HEK293 (cell line): ENCODE results near the gene APBB2.

Source experiments
- CTCF ChIA-PET: fragments of 350-600 bp; formaldehyde crosslinking; extraction: SDS; loops from one replicate; lab custom pipeline; 2021; ENCODE audit warnings: antibody characterized with exemption; lab: Yijun Ruan, JAX
- POLR2A ChIA-PET: fragments of 300-600 bp; formaldehyde crosslinking; extraction: SDS; loops from one replicate; lab custom pipeline; 2020; ENCODE audit warnings: antibody characterized with exemption, inconsistent platforms; lab: Yijun Ruan, JAX
- H3K27ac ChIP-seq: fragments of 200-500 bp; sonication (Bioruptor generic); 2 replicates; pipeline ENCODE4 v1.5.1; 2014; ENCODE audit warnings: low read depth, low read length, control low read depth, inconsistent platforms; ENCODE audit errors: extremely low read depth
- H3K36me3 ChIP-seq, 2 experiments: fragments of 200-500 bp in 1 of 2; sonication (Bioruptor generic) in 1 of 2; 1 replicate in 1 of 2; 2 replicates in 1 of 2; pipeline ENCODE4 v1.5.1; 2014 to 2017; ENCODE audit warnings: inconsistent platforms in 2 of 2, low read length in 2 of 2; ENCODE audit not compliant: control insufficient read depth in 2 of 2, insufficient read depth in 1 of 2
- H3K4me1 ChIP-seq: fragments of 200-500 bp; sonication (Bioruptor generic); 2 replicates; pipeline ENCODE4 v1.5.1; 2014; ENCODE audit warnings: mild to moderate bottlenecking, low read length, inconsistent platforms; ENCODE audit not compliant: control insufficient read depth, insufficient read depth
- H3K4me3 ChIP-seq: 2 replicates; pipeline ENCODE4 v1.5.1; 2011; ENCODE audit warnings: low read depth, mild to moderate bottlenecking, control low read depth, low read length, moderate library complexity
- H3K9me3 ChIP-seq: fragments of 200-500 bp; sonication (Bioruptor generic); 2 replicates; pipeline ENCODE4 v1.5.1; 2014; ENCODE audit warnings: low read depth, low read length, inconsistent platforms; ENCODE audit not compliant: control insufficient read depth, insufficient read depth
- BCL11B ChIP-seq: fragments of 450-650 bp; formaldehyde crosslinking; IDR thresholded peaks from 2 replicates; pipeline ENCODE4 v1.5.1; 2016; ENCODE audit warnings: low read depth, missing biosample characterization, missing genetic modification characterization
- EGR2 ChIP-seq: fragments of 450-650 bp; formaldehyde crosslinking; IDR thresholded peaks from 2 replicates; pipeline ENCODE4 v1.5.1; 2016; ENCODE audit warnings: low read depth, missing biosample characterization, missing genetic modification characterization
- GLI4 ChIP-seq: fragments of 450-650 bp; formaldehyde crosslinking; IDR thresholded peaks from 2 replicates; pipeline ENCODE4 v1.5.1; 2016; ENCODE audit warnings: missing biosample characterization, missing genetic modification characterization
- TCF7L2 ChIP-seq: IDR thresholded peaks from 2 replicates; pipeline ENCODE4 v1.6.1; 2011; ENCODE audit warnings: low read depth, mild to moderate bottlenecking, inconsistent platforms, low read length, moderate library complexity, borderline replicate concordance
- TRIM28 ChIP-seq: IDR thresholded peaks from 2 replicates; pipeline ENCODE4 v1.6.1; 2011; ENCODE audit warnings: low read length, control low read depth, borderline replicate concordance
- WT1 ChIP-seq: fragments of 450-650 bp; formaldehyde crosslinking; IDR thresholded peaks from 2 replicates; pipeline ENCODE4 v1.5.1; 2016; ENCODE audit warnings: missing biosample characterization, missing genetic modification characterization
- ZBTB20 ChIP-seq: fragments of 450-650 bp; formaldehyde crosslinking; IDR thresholded peaks from 2 replicates; pipeline ENCODE4 v1.5.1; 2016; ENCODE audit warnings: missing biosample characterization, missing genetic modification characterization
- ZBTB6 ChIP-seq: fragments of 450-650 bp; formaldehyde crosslinking; IDR thresholded peaks from 2 replicates; pipeline ENCODE4 v1.5.1; 2017; ENCODE audit warnings: missing biosample characterization, missing genetic modification characterization
- ZNF19 ChIP-seq: fragments of 450-650 bp; formaldehyde crosslinking; IDR thresholded peaks from 2 replicates; pipeline ENCODE4; 2016; ENCODE audit warnings: missing biosample characterization, missing genetic modification characterization, low read depth
- ZNF302 ChIP-seq: fragments of 450-650 bp; formaldehyde crosslinking; IDR thresholded peaks from 2 replicates; pipeline ENCODE4 v1.5.1; 2016; ENCODE audit warnings: missing biosample characterization, missing genetic modification characterization, low read depth
- ZNF354C ChIP-seq: fragments of 450-650 bp; formaldehyde crosslinking; IDR thresholded peaks from 2 replicates; pipeline ENCODE4 v1.5.1; 2016; ENCODE audit warnings: missing biosample characterization, missing genetic modification characterization, low read depth, borderline replicate concordance
- ZNF521 ChIP-seq: fragments of 450-650 bp; formaldehyde crosslinking; IDR thresholded peaks from 2 replicates; pipeline ENCODE4 v1.5.1; 2017; ENCODE audit warnings: missing biosample characterization, mild to moderate bottlenecking, missing genetic modification characterization
- ZNF530 ChIP-seq: fragments of 450-650 bp; formaldehyde crosslinking; IDR thresholded peaks from 2 replicates; pipeline ENCODE4 v1.5.1; 2016; ENCODE audit warnings: low read depth, missing biosample characterization, missing genetic modification characterization
- ZNF560 ChIP-seq: fragments of 450-650 bp; formaldehyde crosslinking; IDR thresholded peaks from 2 replicates; pipeline ENCODE4 v1.5.1; 2017; ENCODE audit warnings: missing biosample characterization, missing genetic modification characterization, borderline replicate concordance
- ZNF571 ChIP-seq: fragments of 450-650 bp; formaldehyde crosslinking; IDR thresholded peaks from 2 replicates; pipeline ENCODE4 v1.5.0; 2017; ENCODE audit warnings: missing biosample characterization, missing genetic modification characterization
- ZNF704 ChIP-seq: fragments of 450-650 bp; formaldehyde crosslinking; IDR thresholded peaks from 2 replicates; pipeline ENCODE4 v1.5.1; 2016; ENCODE audit warnings: missing biosample characterization, missing genetic modification characterization
- ZSCAN23 ChIP-seq: fragments of 450-650 bp; formaldehyde crosslinking; IDR thresholded peaks from 2 replicates; pipeline ENCODE4 v1.5.1; 2016; ENCODE audit warnings: missing biosample characterization, missing genetic modification characterization
- ZSCAN30 ChIP-seq: fragments of 450-650 bp; IDR thresholded peaks from 2 replicates; pipeline ENCODE4 v1.5.1; 2018; ENCODE audit warnings: missing biosample characterization, mild to moderate bottlenecking, missing genetic modification characterization, moderate library complexity
- TF ChIP-seq, protein P1 (sequence below): fragments of 450-650 bp; formaldehyde crosslinking; IDR thresholded peaks from 2 replicates; pipeline ENCODE4 v1.5.1; 2017; ENCODE audit warnings: missing biosample characterization, missing genetic modification characterization
- TF ChIP-seq, protein P2 (sequence below): fragments of 450-650 bp; formaldehyde crosslinking; IDR thresholded peaks from 2 replicates; pipeline ENCODE4 v1.5.1; 2016; ENCODE audit warnings: missing biosample characterization, missing genetic modification characterization
- TF ChIP-seq, protein P3 (sequence below): fragments of 450-650 bp; formaldehyde crosslinking; IDR thresholded peaks from 2 replicates; pipeline ENCODE4 v1.5.1; 2016; ENCODE audit warnings: missing biosample characterization, missing genetic modification characterization

The APBB2 gene

GRCh38 chr4:40881096-40881495, 333.2 kb downstream of the APBB2 start:
- CTCF ChIA-PET, result interaction anchor here (0.5 kb wide), 1 partner anchor 34 kb away, joined by 3 read pairs; no protein-coding TSS in a partner anchor
- H3K4me1 ChIP-seq, result no peaks in the 10 kb centered on the region
- TF ChIP-seq TCF7L2, result no peak
- TF ChIP-seq TRIM28, result no peak
- TF ChIP-seq ZBTB6 (tag by site-specific recombination), result no peak
- no peak for TF ChIP-seq WT1 (tag by site-specific recombination)
- TF ChIP-seq GLI4, result no peak
- TF ChIP-seq, protein P1, sequence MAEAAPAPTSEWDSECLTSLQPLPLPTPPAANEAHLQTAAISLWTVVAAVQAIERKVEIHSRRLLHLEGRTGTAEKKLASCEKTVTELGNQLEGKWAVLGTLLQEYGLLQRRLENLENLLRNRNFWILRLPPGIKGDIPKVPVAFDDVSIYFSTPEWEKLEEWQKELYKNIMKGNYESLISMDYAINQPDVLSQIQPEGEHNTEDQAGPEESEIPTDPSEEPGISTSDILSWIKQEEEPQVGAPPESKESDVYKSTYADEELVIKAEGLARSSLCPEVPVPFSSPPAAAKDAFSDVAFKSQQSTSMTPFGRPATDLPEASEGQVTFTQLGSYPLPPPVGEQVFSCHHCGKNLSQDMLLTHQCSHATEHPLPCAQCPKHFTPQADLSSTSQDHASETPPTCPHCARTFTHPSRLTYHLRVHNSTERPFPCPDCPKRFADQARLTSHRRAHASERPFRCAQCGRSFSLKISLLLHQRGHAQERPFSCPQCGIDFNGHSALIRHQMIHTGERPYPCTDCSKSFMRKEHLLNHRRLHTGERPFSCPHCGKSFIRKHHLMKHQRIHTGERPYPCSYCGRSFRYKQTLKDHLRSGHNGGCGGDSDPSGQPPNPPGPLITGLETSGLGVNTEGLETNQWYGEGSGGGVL (tag by site-specific recombination), result no peak
- TF ChIP-seq EGR2, result no peak
- H3K9me3 ChIP-seq, result no peaks in the 10 kb centered on the region
- no peak overlapping the region for H3K27ac ChIP-seq
- POLR2A ChIA-PET, result no interaction called here
- H3K4me3 ChIP-seq, result no peak overlapping the region
- no peaks in the 10 kb centered on the region for H3K36me3 ChIP-seq

DNA sequence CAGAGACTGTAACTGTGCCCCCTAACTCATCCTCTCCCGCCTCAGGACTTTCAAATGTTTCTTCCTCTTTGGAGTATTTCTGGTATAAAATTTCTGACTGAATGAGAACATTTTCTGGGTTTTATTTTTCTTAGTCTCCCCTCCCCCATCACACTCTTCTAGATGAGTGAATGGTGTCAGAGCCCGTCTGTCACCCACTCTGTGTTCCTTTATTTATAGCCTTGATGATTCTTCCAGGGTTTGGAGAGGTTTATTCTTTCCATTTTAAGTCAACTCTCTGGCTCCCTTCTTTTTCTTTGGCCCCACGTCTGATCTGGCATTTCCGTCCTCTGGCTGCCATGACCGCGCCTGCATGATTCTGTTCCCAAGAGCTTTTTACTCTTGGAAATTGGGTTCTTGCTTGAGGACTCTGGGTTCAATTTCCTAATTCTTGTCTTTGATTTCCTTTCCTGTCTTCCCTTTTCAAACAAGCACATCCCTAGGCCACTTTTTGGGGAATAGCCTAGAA, 335.7 kb downstream of the APBB2 start:
- H3K9me3 ChIP-seq, result no peaks in the 10 kb centered on the region
- no peak overlapping the region for H3K4me3 ChIP-seq
- no peak overlapping the region for H3K27ac ChIP-seq
- H3K4me1 ChIP-seq, result no peaks in the 10 kb centered on the region
- ChIA-PET CTCF (interaction anchor here (1.6 kb wide), 1 partner anchor 19 kb away, joined by 9 read pairs; no protein-coding TSS in a partner anchor), POLR2A (no interaction called here)
- no peak for TF ChIP-seq ZBTB6 (tag by site-specific recombination)
- TF ChIP-seq ZSCAN23 (tag by site-specific recombination), result no peak
- TF ChIP-seq, protein P2, sequence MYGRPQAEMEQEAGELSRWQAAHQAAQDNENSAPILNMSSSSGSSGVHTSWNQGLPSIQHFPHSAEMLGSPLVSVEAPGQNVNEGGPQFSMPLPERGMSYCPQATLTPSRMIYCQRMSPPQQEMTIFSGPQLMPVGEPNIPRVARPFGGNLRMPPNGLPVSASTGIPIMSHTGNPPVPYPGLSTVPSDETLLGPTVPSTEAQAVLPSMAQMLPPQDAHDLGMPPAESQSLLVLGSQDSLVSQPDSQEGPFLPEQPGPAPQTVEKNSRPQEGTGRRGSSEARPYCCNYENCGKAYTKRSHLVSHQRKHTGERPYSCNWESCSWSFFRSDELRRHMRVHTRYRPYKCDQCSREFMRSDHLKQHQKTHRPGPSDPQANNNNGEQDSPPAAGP (tag by site-specific recombination), result no peak
- TF ChIP-seq, protein P3, sequence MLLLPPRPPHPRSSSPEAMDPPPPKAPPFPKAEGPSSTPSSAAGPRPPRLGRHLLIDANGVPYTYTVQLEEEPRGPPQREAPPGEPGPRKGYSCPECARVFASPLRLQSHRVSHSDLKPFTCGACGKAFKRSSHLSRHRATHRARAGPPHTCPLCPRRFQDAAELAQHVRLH, result no peak
- TF ChIP-seq EGR2, result no peak
- TF ChIP-seq ZNF560 (tag by site-specific recombination), result no peak
- TF ChIP-seq ZNF530 (tag by site-specific recombination), result no peak
- TF ChIP-seq BCL11B, result no peak
- no peak for TF ChIP-seq ZNF354C (tag by site-specific recombination)
- TF ChIP-seq ZNF521, result no peak
- TF ChIP-seq ZNF302 (tag by site-specific recombination), result no peak
- TF ChIP-seq ZSCAN30 (tag by site-specific recombination), result no peak
- no peak for TF ChIP-seq ZNF704 (tag by site-specific recombination)
- TF ChIP-seq ZNF571, result no peak
- no peak for TF ChIP-seq ZBTB20 (tag by site-specific recombination)
- TF ChIP-seq ZNF19 (tag by site-specific recombination), result no peak
- TF ChIP-seq, all 188 proteins: peak for 0
- H3K36me3 ChIP-seq, result no peaks in the 10 kb centered on the region
